Endothelial cell of umbilical vein (primary cell): ENCODE data around the gene MYLK. TPM values are rescaled to one million over a fixed set of nuclear protein-coding genes. Genes with fewer than 3 reads are reported as not detected.

Source experiments
- BruUV-seq: library from RNA; stranded (reverse); fragments of 400-500 nt; replicated peaks from 2 replicates; lab custom pipeline; 2021; lab: Mats Ljungman, UMichigan
- CTCF ChIA-PET: fragments of 300-600, 350-600 bp; sonication (Branson Sonifier 250); formaldehyde crosslinking; loops from one replicate; lab custom pipeline; 2021; ENCODE audit warnings: antibody characterized with exemption, inconsistent platforms; lab: Charles Lee
- POLR2A ChIA-PET: fragments of 300-600, 350-600 bp; sonication (Branson Sonifier 250); formaldehyde crosslinking; loops from one replicate; lab custom pipeline; 2021; ENCODE audit warnings: antibody characterized with exemption, inconsistent platforms; lab: Charles Lee
- DNase-seq: peaks from one replicate; pipeline ENCODE4 v3.0.0-alpha.2; 2011; ENCODE audit warnings: low read depth, low spot score
- FAIRE-seq: peaks from 2 replicates; lab custom pipeline; 2011; peaks lifted over from hg19 to GRCh38; lab: Jason Lieb, UNC
- H2AFZ ChIP-seq: 2 replicates; pipeline ENCODE4 v1.6.0; 2012; ENCODE audit warnings: low read depth, low read length, control low read depth, inconsistent platforms
- H3K27ac ChIP-seq: 2 replicates; pipeline ENCODE4 v1.5.1; 2011; ENCODE audit warnings: low read depth, mild to moderate bottlenecking, control low read depth, low read length, moderate library complexity; ENCODE audit not compliant: insufficient read depth
- H3K27me3 ChIP-seq, 2 experiments: 2 replicates each; pipeline versions ENCODE4 v1.6.0 to v1.6.1; 2011; ENCODE audit warnings: low read length in 2 of 2, mixed read lengths in 1 of 2; ENCODE audit not compliant: control insufficient read depth in 2 of 2, insufficient read depth in 2 of 2
- H3K36me3 ChIP-seq, 2 experiments: 2 replicates in 1 of 2; 3 replicates in 1 of 2; pipeline ENCODE4 v1.5.1; 2011; ENCODE audit warnings: low read length in 2 of 2, mild to moderate bottlenecking in 1 of 2, moderate library complexity in 1 of 2; ENCODE audit not compliant: control insufficient read depth in 2 of 2, insufficient read depth in 2 of 2; ENCODE audit errors: extremely low read depth in 1 of 2
- H3K4me1 ChIP-seq: 3 replicates; pipeline ENCODE4 v1.5.1; 2011; ENCODE audit warnings: mild to moderate bottlenecking, low read length; ENCODE audit not compliant: control insufficient read depth, insufficient read depth; ENCODE audit errors: extremely low read depth
- H3K4me2 ChIP-seq: 2 replicates; pipeline ENCODE4 v1.6.1; 2011; ENCODE audit warnings: low read length, control low read depth, mixed read lengths; ENCODE audit not compliant: insufficient read depth
- H3K4me3 ChIP-seq, 3 experiments: fragments of 200-600 bp in 1 of 3; sonication (generic), shearing (Covaris generic) in 1 of 3; replicated peaks in 1 of 3; 2 replicates each; pipeline ENCODE4 v1.5.1; 2011 to 2016; ENCODE audit warnings: control low read depth in 3 of 3, low read length in 3 of 3, mild to moderate bottlenecking in 2 of 3, inconsistent platforms in 1 of 3, low read depth in 1 of 3, moderate library complexity in 1 of 3; ENCODE audit not compliant: insufficient read depth in 1 of 3
- H3K79me2 ChIP-seq: 2 replicates; pipeline ENCODE4 v1.6.0; 2012; ENCODE audit warnings: low read length, inconsistent platforms; ENCODE audit not compliant: control insufficient read depth, insufficient read depth
- H3K9ac ChIP-seq: replicated peaks from 2 replicates; pipeline ENCODE3; 2011; ENCODE audit warnings: low read length, control low read depth; ENCODE audit not compliant: insufficient read depth; ENCODE audit errors: extremely low read depth
- H3K9me1 ChIP-seq: replicated peaks from 3 replicates; pipeline ENCODE4 v1.6.0; 2011; ENCODE audit warnings: mild to moderate bottlenecking, low read length; ENCODE audit not compliant: control insufficient read depth, insufficient read depth; ENCODE audit errors: extremely low read depth
- H3K9me3 ChIP-seq: replicated peaks from 2 replicates; pipeline ENCODE4 v1.5.1; 2012; ENCODE audit warnings: low read length, inconsistent platforms; ENCODE audit not compliant: control insufficient read depth, insufficient read depth
- H4K20me1 ChIP-seq: replicated peaks from 2 replicates; pipeline ENCODE3; 2011; ENCODE audit warnings: mild to moderate bottlenecking, low read length; ENCODE audit not compliant: control insufficient read depth, insufficient read depth; ENCODE audit errors: extremely low read depth
- EZH2 ChIP-seq: IDR thresholded peaks from 2 replicates; pipeline ENCODE4 v1.6.1; 2012; ENCODE audit warnings: borderline replicate concordance, low read depth, mild to moderate bottlenecking, moderate library complexity, low read length, inconsistent platforms; ENCODE audit not compliant: severe bottlenecking
- FOS ChIP-seq: IDR thresholded peaks from 2 replicates; pipeline ENCODE4 v1.6.1; 2011; ENCODE audit warnings: mild to moderate bottlenecking, low read length, moderate library complexity, borderline replicate concordance; ENCODE audit not compliant: insufficient read depth
- GATA2 ChIP-seq: IDR thresholded peaks from 2 replicates; pipeline ENCODE4 v1.7.0; 2011; ENCODE audit warnings: low read depth, mild to moderate bottlenecking, moderate library complexity, mixed read lengths, low read length; ENCODE audit not compliant: insufficient read length, insufficient read depth
- JUN ChIP-seq: IDR thresholded peaks from 2 replicates; pipeline ENCODE4 v1.6.1; 2011; ENCODE audit warnings: borderline replicate concordance, low read depth; ENCODE audit not compliant: insufficient read length, insufficient read depth
- MYC ChIP-seq: IDR thresholded peaks from one replicate; pipeline ENCODE4 v1.6.1; 2011; ENCODE audit warnings: mild to moderate bottlenecking, low read depth, low read length
- POLR2A ChIP-seq: IDR thresholded peaks from 2 replicates; pipeline ENCODE4 v1.6.1; 2012; ENCODE audit warnings: low read depth, mild to moderate bottlenecking, control low read depth, low read length
- POLR2AphosphoS5 ChIP-seq: IDR thresholded peaks from 2 replicates; pipeline ENCODE4 v1.6.1; 2012; ENCODE audit warnings: low read depth, mild to moderate bottlenecking, control low read depth, low read length, moderate library complexity; ENCODE audit not compliant: insufficient read depth
- dilution Hi-C: fragments of 300-500 bp; cut with MboI; formaldehyde crosslinking; loops from one replicate; pipeline ENCODE4 v1.15.0; 2019; ENCODE audit warnings: low sequenced_read_pairs; ENCODE audit not compliant: extremely low pct_ligation_motif_present
- intact Hi-C: fragments of 100-400 bp; cut with micrococcal nuclease; formaldehyde crosslinking; loops from one replicate; pipeline ENCODE4 v1.10.0; 2022
- polyA plus RNA-seq, 4 experiments: library from polyadenylated mRNA; depleted of rRNA in 3 of 4; stranded (reverse) in 3 of 4; unstranded in 1 of 4; fragments of >200 nt; gene quantifications; 2 replicates each; pipeline versions ENCODE4 v1.2.1 to v1.2.3, GENCODE V29; 2011 to 2012; ENCODE audit warnings: missing spikeins in 1 of 4
- total RNA-seq: library from RNA; stranded (reverse); gene quantifications from 2 replicates; pipeline ENCODE4 v1.2.3, GENCODE V29; 2021
- TF ChIP-seq, protein P1 (sequence below): IDR thresholded peaks from 2 replicates; pipeline ENCODE4 v1.6.1; 2011; ENCODE audit not compliant: insufficient read depth, insufficient read length
- TF ChIP-seq, protein P2 (sequence below), 2 donors: IDR thresholded peaks; 1 replicate in 1 of 2; 2 replicates in 1 of 2; pipeline ENCODE4 v1.5.1; 2011; ENCODE audit warnings: low read length in 2 of 2, mild to moderate bottlenecking in 2 of 2, moderate library complexity in 2 of 2, control low read depth in 1 of 2, inconsistent platforms in 1 of 2, low read depth in 1 of 2; ENCODE audit not compliant: insufficient read depth in 1 of 2; ENCODE audit errors: extremely low read depth in 1 of 2

The MYLK gene
- total and polyA plus RNA-seq, 2 donors (not counting 3 experiments of a cell fraction or from before 2014, with no cell fraction given): 10.0 to 22.2 TPM

DNA sequence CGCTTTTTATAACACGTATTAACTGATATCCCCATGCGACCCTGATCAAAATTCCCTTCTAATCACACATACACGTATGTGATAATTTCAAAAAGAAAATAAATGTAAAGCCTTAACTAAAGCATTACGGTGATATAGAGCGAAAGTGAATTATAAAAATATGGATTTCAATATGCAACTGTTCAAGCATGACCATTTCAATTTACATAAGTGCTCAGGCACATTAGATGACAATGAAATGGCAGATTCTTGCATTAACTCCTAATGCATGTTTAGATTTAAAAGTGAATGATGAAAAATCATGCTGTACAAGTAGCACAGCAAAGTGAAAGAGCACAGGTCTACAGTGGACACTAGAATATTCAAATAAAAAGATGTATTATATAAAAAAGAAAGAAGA lies 140.1 kb downstream of the MYLK start:
- no peaks in the 10 kb centered on the region for H3K4me1 ChIP-seq
- H3K36me3 ChIP-seq: no peaks in the 10 kb centered on the region
- intact Hi-C loops: no loop called here
- no peaks in the 10 kb centered on the region for H3K9me3 ChIP-seq
- ChIA-PET CTCF (no interaction called here), POLR2A (no interaction called here)
- H2AFZ ChIP-seq: no peak overlapping the region
- no peaks in the 10 kb centered on the region for H3K79me2 ChIP-seq
- no peaks in the 10 kb centered on the region for H4K20me1 ChIP-seq
- dilution Hi-C loops: no loop called here
- no peak overlapping the region for H3K4me3 ChIP-seq
- no peak overlapping the region for H3K9ac ChIP-seq
- FAIRE-seq (no peak), DNase-seq (no peak)
- no peaks in the 10 kb centered on the region for H3K27me3 ChIP-seq
- no peak overlapping the region for H3K4me2 ChIP-seq
- no peak for TF ChIP-seq FOS
- TF ChIP-seq, protein P1, sequence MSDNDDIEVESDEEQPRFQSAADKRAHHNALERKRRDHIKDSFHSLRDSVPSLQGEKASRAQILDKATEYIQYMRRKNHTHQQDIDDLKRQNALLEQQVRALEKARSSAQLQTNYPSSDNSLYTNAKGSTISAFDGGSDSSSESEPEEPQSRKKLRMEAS: no peak
- TF ChIP-seq POLR2A: no peak
- TF ChIP-seq, protein P2, sequence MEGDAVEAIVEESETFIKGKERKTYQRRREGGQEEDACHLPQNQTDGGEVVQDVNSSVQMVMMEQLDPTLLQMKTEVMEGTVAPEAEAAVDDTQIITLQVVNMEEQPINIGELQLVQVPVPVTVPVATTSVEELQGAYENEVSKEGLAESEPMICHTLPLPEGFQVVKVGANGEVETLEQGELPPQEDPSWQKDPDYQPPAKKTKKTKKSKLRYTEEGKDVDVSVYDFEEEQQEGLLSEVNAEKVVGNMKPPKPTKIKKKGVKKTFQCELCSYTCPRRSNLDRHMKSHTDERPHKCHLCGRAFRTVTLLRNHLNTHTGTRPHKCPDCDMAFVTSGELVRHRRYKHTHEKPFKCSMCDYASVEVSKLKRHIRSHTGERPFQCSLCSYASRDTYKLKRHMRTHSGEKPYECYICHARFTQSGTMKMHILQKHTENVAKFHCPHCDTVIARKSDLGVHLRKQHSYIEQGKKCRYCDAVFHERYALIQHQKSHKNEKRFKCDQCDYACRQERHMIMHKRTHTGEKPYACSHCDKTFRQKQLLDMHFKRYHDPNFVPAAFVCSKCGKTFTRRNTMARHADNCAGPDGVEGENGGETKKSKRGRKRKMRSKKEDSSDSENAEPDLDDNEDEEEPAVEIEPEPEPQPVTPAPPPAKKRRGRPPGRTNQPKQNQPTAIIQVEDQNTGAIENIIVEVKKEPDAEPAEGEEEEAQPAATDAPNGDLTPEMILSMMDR (IDR thresholded peaks at IDR 0.05; ENCODE audit: extremely low read depth in 1 of 2, insufficient read depth in 1 of 2, low read depth in 1 of 2, low read length in 2 of 2): no peak
- TF ChIP-seq JUN: no peak
- no peak for TF ChIP-seq GATA2
- TF ChIP-seq MYC: no peak
- no peak for TF ChIP-seq EZH2
- TF ChIP-seq POLR2AphosphoS5: no peak
- no peaks in the 10 kb centered on the region for H3K9me1 ChIP-seq
- BruUV-seq: no TSS peak
- H3K27ac ChIP-seq: no peak overlapping the region
